ENCODE measurements around the gene CACNA2D2. TPM values are rescaled to one million over a fixed set of nuclear protein-coding genes. Genes with fewer than 3 reads are reported as not detected.

CACNA2D2 gene
- total and polyA plus RNA-seq, 2 of the 8 experiments (the other 6 are each of a cell fraction or from before 2014, with no cell fraction given), result 14.1 to 25.0 TPM

DNA sequence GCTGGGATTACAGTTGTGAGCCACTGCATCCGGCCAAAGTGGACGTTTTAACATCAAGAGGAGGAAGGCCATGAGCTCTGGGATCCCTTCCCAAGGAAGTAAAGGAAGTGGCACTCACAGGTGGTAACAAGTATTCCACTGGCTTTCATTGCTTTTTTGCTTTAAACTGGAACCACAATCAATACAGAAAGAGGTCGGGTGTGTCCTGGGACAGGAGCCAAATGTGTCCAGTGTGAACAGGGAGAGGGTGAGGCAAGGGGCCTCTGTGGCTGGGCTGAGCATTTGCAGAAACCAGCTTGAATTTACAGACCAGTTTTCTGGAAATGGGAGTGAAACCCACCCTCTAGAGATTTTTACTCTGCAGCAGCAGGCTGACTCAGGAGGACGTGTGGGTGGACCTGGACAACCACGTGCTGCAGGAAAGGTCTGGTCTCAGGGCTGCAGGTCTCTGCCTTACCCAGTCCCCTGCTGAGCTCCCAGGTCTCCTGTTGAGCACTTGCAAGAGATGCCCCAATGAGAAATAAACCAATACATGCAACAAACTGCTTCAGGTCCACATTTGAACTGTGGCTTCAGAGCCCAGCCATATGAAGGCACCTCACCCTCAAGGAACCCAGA, 101.3 kb downstream of the CACNA2D2 start (continued):
- TF ChIP-seq CHD7 (IDR thresholded peaks at IDR 0.05; ENCODE audit: insufficient replicate concordance, low read length) (no peak), KDM1A (IDR thresholded peaks at IDR 0.05; ENCODE audit: borderline replicate concordance, low read length) (no peak), FOSL1 (IDR thresholded peaks at IDR 0.05; ENCODE audit: insufficient read depth, low read depth, low read length) (no peak), BACH1 (IDR thresholded peaks at IDR 0.05; ENCODE audit: low read length) (no peak), MAFK (IDR thresholded peaks at IDR 0.05; ENCODE audit: low read depth, low read length) (no peak), RFX5 (IDR thresholded peaks at IDR 0.05; ENCODE audit: borderline replicate concordance, low read depth, low read length) (no peak), YY1 (IDR thresholded peaks at IDR 0.05; ENCODE audit: low read depth, low read length) (no peak), TAF7 (optimal IDR thresholded peaks at IDR 0.05; ENCODE audit: borderline replicate concordance, low read depth, low read length) (no peak), SRF (IDR thresholded peaks at IDR 0.05; ENCODE audit: low read depth, low read length) (no peak), EZH2 (IDR thresholded peaks at IDR 0.05; ENCODE audit: low read depth, low read length, severe bottlenecking) (no peak), JUND (IDR thresholded peaks at IDR 0.05; ENCODE audit: low read length) (no peak), KDM5A (IDR thresholded peaks at IDR 0.05; ENCODE audit: low read length) (no peak)

All from H1 (cell line).